Islet of Langerhans (tissue), 1 donor: ENCODE data around the gene PRSS57.

Experiments
- FAIRE-seq: peaks from one replicate; lab custom pipeline; 2011; peaks lifted over from hg19 to GRCh38; lab: Jason Lieb, UNC

Gene PRSS57

DNA sequence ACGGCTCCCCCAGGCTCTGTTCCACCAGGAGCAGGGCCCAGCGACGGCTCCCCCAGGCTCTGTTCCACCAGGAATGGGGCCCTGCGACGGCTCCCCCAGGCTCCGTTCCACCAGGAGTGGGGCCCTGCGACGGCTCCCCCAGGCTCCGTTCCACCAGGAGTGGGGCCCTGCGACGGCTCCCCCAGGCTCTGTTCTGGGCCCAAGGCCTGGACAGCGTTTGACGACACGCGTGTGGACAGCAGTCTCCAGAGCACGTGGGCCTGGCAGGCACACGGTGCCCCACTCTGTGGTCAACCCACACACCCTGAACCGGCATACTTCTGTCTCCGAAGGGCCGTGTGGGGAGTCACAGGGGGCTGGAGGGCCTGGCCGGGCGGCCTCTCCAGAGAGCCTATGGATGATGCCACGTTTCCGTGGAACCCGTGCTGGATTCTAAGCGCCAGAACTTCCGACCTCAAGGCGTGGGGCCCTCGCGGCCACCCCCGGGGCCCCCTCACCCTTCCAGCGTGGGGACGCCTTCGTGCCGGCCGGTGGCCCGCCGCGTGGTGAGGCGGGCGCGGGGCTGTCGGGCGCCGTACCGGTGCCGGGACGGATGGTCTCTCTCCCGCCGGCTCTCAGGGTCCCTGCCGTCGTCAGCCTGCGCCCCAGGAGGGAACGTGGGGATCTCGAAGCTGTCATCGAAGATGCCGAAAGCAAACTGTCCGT is 44.0 kb downstream of the PRSS57 start:
- no peak for FAIRE-seq

DNA sequence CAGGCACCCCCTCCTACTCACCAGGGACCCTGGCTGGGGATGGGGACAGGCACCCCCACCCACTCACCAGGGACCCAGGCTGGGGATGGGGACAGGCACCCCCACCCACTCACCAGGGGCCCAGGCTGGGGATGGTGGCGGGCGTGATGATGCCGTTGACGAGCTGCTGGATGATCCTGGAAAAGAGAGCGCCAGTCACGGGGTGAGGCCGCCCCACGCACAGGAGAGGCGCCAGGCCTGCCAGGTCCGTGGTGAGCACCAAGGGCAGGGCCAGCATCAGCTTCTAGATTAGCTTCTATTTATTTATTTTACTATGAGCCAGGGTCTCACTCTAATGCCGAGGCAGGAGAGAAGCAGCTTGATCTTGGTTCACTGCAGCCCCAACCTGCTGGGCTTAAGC is 45.1 kb downstream of the PRSS57 start:
- no peak for FAIRE-seq

DNA sequence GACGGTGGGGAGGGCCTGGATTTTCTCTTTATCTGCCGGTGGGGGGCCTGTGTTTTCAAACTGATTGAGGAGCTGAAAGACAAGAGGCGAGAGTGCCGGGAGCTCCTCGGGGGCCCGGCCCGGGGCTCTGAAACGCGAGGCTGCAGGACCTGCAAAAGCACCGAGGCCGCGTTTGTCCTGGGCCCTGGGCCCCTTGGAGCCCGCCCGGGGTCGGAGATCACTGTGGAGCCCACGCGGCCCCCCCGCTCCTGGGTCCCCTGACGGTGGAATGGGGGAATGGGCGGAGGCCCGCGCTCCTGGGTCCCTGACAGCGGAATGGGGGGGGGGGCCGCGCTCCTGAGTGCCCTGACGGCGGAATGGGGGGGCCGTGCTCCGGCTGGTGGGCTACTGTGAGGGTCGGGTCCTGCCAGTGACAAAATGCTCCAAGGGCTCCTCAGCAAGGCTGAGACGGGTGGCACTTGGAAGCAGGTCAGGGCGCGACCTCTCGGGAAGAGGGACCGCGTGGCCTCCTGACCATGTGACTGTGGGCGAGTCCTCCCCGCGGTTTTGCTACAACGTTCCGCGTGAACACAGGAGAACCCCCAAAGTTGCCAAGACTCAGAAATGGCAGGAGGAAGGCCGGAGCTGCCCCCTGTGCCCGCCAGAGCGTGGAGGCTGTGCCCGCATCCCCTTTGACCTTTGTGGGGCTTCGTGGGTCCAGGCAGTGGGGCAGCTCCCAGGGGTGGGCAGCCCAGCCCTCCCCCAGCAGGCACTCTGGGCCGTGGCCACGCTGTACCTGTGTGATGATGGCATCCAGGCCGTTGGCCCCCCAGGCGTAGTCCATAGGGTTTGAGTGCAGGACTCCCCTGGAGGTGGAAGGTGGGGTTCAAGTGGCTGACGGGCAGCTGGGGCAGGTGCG is 46.1 kb downstream of the PRSS57 start:
- no peak for FAIRE-seq

DNA sequence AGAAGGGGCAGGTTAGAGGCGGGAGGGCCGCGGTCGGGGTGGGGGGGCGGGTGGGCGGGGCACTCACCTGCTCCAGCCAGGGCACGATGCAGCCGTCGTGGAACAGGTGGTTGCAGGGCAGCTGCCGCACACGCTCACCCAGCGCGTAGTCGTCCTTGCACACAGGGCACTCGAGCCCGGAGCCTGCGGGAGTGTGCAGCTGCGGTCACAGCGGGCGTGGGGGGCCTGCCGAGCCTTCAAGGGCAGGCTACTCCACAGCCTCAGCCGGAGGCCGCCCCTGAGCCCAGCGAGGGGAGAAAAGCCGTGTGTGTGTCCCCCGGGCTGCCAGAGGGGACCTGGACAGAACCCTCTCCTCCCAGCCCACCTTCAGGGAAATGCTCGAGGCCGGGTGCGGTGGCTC is 46.9 kb downstream of the PRSS57 start:
- no peak for FAIRE-seq

DNA sequence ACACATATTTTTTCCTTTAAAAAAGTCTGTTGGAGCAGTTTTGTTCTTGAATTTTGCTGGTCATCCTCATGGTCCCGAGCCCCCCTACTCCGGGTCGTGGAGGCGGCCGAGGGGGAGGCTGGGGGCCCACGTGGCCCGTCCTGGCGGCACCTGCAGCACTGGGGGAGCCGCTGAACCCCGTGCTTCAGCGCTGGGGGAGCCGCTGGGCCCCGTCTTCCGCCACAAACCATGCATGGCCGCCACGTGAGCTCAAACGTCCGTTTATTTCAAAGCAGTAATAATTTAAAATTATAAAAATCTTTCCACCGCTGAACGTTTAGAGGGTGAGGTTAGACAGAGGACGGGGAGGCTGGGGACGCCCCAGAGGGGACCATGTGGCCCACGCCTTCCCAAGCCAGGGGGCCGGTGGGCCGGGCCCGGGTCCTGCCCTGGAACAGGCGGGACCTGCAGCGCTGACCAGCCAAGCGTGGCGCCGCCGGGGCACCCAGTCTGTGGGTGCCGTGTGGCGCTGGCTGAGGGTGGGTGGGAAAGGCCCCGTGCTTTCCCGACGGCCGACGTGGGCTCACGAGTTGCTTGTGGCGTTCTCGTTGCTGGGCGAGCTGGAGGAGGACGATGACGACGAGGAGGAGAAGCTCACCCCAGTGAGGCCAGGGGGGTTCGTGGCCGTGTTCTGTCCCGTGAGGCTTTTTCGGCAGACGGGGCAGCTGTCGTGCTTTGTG is 47.5 kb downstream of the PRSS57 start:
- no peak for FAIRE-seq

DNA sequence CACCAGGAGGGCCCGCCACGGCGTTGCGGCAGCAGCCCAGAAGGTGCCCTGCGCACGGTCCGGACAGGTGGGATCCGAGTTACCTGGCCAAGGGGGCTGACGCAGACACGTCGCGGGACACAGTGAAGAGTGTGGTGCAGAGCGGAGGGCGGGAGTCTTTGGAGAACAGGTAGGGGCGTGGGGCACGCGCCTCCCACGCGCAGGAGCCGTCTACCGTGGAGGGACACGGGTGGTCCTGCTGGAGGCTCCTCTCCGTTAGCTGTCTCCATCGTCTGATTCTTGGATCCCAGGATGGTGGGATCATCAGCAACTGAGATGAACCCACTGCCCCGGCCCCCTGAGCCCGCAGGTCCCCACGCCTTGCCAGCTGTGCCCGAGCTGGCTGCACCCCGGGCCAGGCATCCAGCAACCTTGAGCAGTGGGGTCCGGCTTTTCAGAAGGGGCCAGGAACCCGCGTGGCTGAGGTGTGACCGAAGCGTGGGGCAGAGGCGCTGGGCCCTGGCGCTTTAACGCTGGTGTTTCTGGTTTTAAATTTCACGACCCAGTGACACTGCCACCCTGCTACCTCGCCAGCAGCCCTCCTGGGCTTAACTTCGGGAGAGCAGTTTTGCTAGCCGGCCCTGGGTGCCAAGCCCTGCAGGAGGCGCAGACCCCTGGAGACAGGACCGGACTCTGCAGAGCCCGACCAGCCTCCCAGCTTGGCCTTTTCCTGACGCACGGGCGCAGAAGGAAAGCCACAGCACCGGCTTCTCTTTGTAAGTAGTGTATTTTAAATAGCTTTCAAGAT is 48.3 kb downstream of the PRSS57 start:
- FAIRE-seq, result no peak

DNA sequence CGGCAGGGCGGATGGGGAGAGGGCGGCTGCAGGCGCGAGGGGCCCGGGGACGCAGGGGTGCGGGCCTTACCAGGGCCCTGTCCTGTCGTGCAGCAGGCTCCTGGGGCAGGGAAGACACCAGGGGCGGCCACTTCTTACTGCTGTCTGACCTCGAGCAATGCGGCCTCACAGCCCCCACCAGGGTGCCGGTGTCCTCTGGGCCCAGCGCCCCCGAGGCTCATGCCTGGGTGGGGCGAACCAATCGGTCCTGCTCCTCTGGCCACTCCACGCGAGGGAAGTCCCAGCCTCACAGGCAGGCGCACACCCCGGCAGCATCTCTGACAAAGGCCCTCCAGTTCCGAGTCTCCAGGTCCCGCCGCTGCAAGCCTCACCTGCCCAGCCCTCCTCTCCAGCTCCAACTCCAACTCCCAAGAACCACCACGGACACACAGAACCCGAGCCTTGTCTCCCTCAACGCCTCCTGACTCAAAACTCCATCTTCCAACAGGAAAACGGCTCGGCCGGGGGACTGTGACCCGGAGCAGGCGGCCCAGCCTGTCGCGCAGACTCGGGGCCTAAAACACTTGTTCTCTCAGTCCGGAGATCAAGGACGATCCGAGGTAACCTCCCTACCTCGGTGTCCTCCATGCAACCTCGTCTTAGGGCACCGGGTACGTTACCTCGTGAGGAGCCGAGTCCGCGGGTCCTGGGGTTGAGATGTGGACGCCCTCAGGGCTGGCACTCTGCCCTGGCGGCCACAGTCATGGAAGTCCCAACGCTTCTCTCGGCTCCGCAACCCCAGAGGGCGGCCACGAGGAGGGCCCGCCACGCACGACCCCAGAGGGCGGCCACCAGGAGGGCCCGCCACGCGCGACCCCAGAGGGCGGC is 49.1 kb downstream of the PRSS57 start:
- FAIRE-seq, result no peak

DNA sequence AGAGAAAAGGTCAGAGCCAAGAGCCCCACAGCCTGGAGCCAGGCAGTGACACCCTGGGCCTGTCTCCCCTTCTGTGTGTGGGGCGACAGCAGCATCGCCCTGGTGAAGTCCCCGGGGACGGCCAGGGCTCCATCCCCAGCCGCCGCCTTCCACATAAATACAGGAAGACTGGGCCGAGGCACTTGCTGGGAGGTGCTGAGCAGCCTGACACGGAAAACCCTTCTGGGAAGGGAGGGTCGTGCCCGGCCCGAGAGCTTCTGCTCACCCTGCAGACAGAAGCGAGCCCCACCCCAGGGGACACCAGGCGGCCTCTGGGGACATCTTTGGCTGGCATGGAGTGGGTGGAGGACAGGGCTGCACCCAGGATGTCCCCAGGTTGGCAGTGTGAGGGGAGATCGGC is 50.5 kb downstream of the PRSS57 start:
- FAIRE-seq, result no peak

DNA sequence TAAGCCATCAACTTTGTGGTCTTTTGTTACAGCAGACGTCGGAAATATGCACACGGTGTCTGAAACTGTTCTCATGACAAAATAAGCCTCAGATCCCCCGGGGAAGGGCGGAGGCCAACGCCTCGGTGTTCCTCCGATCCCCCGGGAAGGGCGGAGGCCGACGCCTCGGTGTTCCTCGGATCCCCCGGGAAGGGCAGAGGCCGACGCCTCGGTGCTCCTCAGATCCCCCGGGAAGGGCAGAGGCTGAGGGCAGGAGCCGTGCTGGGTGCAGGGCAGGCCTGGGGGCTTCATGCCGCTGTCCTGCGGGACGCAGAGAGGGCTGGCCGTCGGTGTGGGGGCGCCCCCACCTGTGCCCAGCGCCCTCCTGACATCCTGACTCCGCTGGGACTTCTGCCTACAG is 50.9 kb downstream of the PRSS57 start:
- no peak for FAIRE-seq

DNA sequence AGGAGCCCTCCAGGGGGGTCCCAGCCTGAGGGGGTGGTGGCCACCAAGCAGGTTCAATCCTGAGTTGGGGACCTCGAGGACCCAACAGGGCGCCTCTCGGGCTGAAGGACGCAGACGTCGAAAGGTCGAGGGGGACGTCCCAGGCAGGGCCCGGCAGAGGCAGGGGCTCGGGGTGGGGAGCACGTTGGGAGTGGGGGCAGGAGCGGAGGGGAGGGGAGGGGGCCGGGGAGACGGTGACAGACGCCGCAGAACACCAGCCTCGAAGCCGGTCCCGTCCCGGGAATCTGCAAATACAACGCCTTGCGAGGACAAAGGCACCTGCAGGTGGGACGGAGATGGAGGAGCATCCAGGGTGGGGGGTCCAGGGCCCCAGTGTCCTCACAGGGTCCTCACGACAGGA is 51.5 kb downstream of the PRSS57 start:
- no peak for FAIRE-seq

DNA sequence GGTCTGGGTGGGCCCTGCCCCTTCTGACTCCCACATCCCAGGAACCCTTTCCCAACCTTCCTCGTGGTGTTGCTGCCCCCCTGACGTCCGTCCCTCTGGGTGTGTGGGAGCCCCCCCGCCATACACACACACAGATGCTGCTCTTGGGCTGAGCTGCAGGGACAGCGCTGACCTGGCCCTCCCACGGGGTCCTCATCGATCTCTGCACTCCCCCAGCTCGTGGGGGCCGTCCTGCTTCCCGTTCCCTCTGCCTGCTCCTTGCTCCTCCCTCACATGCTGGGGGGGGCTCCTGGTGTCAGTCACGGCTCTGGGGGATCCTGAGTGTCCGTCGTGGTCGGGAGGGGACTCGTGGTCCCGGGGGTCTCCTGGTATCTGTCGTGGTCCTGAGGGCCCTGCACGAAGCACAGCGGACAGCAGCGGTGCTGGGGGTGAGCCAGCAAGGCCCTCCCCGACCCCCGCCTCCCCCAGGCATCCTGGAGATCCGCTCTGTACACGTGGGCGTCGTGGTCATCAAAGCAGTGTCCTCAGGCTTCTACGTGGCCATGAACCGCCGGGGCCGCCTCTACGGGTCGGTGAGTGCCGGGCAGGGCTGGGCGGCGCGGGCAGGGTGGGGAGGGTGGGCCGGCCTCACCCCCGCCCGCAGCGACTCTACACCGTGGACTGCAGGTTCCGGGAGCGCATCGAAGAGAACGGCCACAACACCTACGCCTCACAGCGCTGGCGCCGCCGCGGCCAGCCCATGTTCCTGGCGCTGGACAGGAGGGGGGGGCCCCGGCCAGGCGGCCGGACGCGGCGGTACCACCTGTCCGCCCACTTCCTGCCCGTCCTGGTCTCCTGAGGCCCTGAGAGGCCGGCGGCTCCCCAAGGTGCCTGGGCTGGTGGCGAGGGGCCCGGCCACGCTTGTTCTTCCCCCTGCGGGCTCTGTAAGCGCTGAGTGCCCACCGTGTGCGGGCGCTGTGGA is 52.2 kb downstream of the PRSS57 start:
- no peak for FAIRE-seq

DNA sequence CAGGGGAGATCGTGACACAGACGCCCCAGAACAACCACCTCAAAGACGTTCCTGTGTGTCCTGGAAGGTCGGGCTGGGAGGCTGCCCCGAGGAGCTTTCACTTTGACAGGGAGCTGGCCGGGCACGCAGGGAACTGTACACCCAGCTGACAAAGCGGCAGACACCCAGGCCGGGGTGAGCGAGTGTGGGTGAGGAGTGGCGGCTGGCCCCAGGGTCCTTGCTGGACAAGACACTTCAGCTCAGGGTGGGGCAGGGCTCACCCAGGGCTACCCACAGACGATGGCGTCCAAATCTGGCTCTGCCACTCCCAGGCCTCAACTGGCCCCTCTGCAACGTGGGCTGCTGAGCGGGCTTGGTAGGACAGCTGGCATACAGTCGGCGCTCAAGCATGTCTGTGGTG is 53.5 kb downstream of the PRSS57 start:
- FAIRE-seq, result no peak

DNA sequence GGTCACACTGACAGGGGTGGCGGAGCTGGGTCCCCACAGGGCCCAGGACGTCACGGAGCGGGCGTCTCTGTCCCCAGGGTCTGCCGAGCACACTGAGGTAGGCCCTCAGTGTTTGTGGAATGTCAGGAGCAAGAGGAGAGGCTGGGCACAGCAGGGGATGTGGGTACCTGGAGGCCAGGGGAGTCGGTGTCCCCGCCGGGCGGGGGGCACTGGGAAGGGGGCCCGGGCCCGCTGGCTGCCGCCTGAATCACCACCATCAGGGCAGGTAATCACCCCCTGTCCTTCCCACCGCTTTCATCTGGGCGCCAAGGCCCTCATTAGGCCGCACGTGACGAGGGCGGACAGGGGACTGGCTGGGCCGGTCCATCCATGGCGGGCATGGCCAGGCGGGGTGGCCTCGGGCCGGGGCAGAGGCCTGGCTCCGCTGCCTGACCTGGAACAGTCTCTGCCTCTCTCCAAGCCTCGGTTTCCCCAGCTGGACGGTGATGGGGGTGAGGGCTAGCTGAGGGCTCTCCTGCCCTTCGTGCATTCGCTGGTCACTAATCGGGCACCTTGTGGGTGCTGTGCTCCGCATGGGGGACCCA is 54.6 kb downstream of the PRSS57 start:
- no peak for FAIRE-seq

DNA sequence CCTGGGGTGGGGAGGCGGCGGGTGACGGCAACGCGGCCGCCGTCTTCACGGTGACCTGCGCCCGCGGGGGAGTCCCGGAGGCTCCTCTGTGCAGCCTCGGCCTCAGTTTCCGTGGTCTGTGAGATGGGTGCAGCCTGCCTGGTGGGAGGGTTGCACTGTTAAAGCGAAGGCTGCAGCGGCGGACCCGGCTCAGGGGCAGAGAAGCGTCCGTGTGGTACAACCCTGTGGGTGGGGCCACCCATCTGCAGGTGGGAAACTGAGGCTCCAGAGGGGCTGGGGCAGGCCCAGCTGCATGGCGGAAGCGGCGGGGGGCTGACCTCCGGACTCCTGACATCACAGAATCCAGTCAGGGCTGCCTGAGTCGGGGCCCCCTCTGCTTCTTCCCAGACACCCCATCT is 55.1 kb downstream of the PRSS57 start:
- no peak for FAIRE-seq

DNA sequence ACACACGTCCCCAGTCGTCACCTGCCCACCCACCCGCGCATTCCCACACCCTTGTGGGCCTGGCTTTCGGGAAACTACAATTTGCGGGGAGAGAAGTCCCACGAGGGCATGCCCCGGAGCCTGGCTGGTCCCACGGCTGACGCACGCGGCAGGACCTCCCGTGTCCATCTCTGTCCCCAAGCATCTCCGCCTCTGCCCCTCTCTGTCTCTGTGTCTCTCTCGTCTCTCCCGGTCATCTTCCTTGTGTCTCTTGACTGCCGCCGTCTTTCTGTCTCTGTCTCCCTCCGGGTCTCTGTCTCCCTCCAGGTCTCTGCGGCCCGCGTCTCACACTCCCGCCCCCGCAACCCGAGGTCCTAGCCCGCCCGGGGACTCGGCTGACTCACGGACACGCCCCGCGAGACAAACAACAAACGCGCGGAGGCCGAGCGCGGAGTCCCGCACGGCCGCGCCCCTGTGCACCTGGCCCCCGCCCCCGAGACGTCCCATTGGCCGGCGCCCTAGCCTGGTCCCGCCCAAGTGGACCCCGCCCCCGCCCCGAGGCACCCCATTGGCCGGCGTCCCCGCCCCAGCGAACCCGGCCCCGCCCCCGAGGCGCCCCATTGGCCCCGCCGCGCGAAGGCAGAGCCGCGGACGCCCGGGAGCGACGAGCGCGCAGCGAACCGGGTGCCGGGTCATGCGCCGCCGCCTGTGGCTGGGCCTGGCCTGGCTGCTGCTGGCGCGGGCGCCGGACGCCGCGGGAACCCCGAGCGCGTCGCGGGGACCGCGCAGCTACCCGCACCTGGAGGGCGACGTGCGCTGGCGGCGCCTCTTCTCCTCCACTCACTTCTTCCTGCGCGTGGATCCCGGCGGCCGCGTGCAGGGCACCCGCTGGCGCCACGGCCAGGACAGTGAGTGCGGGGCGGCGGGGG is 55.7 kb downstream of the PRSS57 start, which contains the start of gene FGF22:
Gene FGF22 (plus strand): TSS at position 627 of the 908 bp plus-strand sequence. CDS start 47 bp downstream, at position 674.
- FAIRE-seq, result no peak

DNA sequence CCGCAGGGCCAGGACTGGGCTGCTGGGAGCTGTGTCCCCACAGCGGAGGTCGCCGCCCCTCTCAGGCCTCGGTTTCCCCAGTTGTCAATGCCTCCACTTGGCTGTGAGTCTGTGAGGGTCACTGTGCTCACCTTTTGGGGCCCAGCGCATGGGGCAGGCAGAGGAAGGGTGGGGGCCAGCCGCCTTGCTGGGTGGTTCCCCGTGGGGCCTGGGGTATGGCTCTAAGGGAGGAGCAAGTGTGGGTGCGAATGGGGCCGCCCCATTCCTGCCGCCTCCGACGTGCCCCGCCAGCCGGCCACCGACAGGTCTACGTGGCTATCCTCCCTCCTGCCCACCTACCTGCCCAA is 56.4 kb downstream of the PRSS57 start:
- no peak for FAIRE-seq
